HepG2 (cell line): Measurements from ENCODE around the gene TEX29. TPM values are rescaled to one million over a fixed set of nuclear protein-coding genes. Genes with fewer than 3 reads are reported as not detected.

Experiments used
- ATAC-seq: fragments of 200-7000 bp; cut with Tn5 transposase; 3 replicates; pipeline ENCODE4 v1.9.1; 2020; ENCODE audit warnings: mild to moderate bottlenecking, moderate library complexity
- BruUV-seq: library from RNA; stranded (reverse); fragments of 400-500 nt; replicated peaks from 2 replicates; lab custom pipeline; 2021; lab: Mats Ljungman, UMichigan
- CTCF ChIA-PET: fragments of 300-600 bp; formaldehyde crosslinking; extraction: SDS; loops from one replicate; lab custom pipeline; 2021; ENCODE audit warnings: low total read pairs, inconsistent platforms, low intra/inter-chr PET ratio; lab: Yijun Ruan, JAX
- POLR2A ChIA-PET: fragments of 350-600 bp; sonication (Branson Sonifier 250); formaldehyde crosslinking; loops from one replicate; lab custom pipeline; 2020; ENCODE audit warnings: antibody characterized with exemption, inconsistent platforms; lab: Yijun Ruan, JAX
- DNase-seq: peaks from one replicate; pipeline ENCODE4 v3.0.0-alpha.2; 2015; ENCODE audit warnings: low spot score
- FAIRE-seq: peaks from 3 replicates; lab custom pipeline; 2011; peaks lifted over from hg19 to GRCh38; lab: Jason Lieb, UNC
- H2AFZ ChIP-seq: one replicate; pipeline ENCODE4 v1.6.1; 2011; ENCODE audit warnings: low read length, inconsistent platforms
- H3K27ac ChIP-seq: fragments of 300-600 bp; 3 replicates; pipeline ENCODE4 v1.8.0; 2011; ENCODE audit warnings: mixed run types, mild to moderate bottlenecking, mixed read lengths, low read length, inconsistent platforms; ENCODE audit not compliant: insufficient read depth; ENCODE audit errors: extremely low read length
- H3K27me3 ChIP-seq, 2 experiments: fragments of 200-600 bp in 1 of 2; 2 replicates in 1 of 2; 3 replicates in 1 of 2; pipeline versions ENCODE4 v1.6.0 to v1.8.0; 2011; ENCODE audit warnings: low read length in 2 of 2, mild to moderate bottlenecking in 2 of 2, moderate library complexity in 2 of 2, inconsistent platforms in 1 of 2; ENCODE audit not compliant: insufficient read depth in 2 of 2, control insufficient read depth in 1 of 2
- H3K36me3 ChIP-seq, 2 experiments: fragments of 200-600 bp in 1 of 2; replicated peaks in 1 of 2; 2 replicates in 1 of 2; 3 replicates in 1 of 2; pipeline versions ENCODE4 v1.5.1 to v1.8.0; 2011; ENCODE audit warnings: low read length in 2 of 2, inconsistent platforms in 1 of 2; ENCODE audit not compliant: insufficient read depth in 2 of 2, control insufficient read depth in 1 of 2
- H3K4me1 ChIP-seq: 2 replicates; pipeline ENCODE4 v1.5.1; 2012; ENCODE audit warnings: low read length, inconsistent platforms; ENCODE audit not compliant: insufficient read depth
- H3K4me2 ChIP-seq: 2 replicates; pipeline ENCODE4 v1.6.0; 2011; ENCODE audit warnings: low read depth, low read length, inconsistent platforms
- H3K4me3 ChIP-seq, 3 experiments: fragments of 200-600 bp in 1 of 3; sonication (generic), shearing (Covaris generic) in 1 of 3; replicated peaks in 1 of 3; 2 replicates each; pipeline ENCODE4 v1.5.1; 2011 to 2016; ENCODE audit warnings: low read length in 3 of 3, inconsistent platforms in 2 of 3, low read depth in 2 of 3, mild to moderate bottlenecking in 2 of 3, control low read depth in 1 of 3, mixed read lengths in 1 of 3; ENCODE audit not compliant: insufficient read depth in 1 of 3
- H3K79me2 ChIP-seq: one replicate; pipeline ENCODE4 v1.6.1; 2011; ENCODE audit warnings: low read length, inconsistent platforms; ENCODE audit not compliant: insufficient read depth
- H3K9ac ChIP-seq: 2 replicates; pipeline ENCODE4 v1.6.0; 2011; ENCODE audit warnings: mild to moderate bottlenecking, low read depth, low read length, inconsistent platforms; ENCODE audit not compliant: insufficient read depth
- H3K9me3 ChIP-seq: 2 replicates; pipeline ENCODE4 v1.5.1; 2012; ENCODE audit warnings: mild to moderate bottlenecking, low read length
- H4K20me1 ChIP-seq: 2 replicates; pipeline ENCODE4 v1.6.0; 2011; ENCODE audit warnings: inconsistent platforms, mild to moderate bottlenecking, low read length, moderate library complexity; ENCODE audit not compliant: insufficient read depth
- CCDC6 ChIP-seq: sonication (generic); formaldehyde crosslinking; IDR thresholded peaks from 2 replicates; pipeline ENCODE4 v1.8.1; 2022; ENCODE audit warnings: mild to moderate bottlenecking, missing genetic modification reagents, moderate library complexity
- CREB3 ChIP-seq: sonication (generic); formaldehyde crosslinking; IDR thresholded peaks from 2 replicates; pipeline ENCODE4 v1.5.0; 2020; ENCODE audit warnings: missing genetic modification reagents
- HIVEP1 ChIP-seq: sonication (generic); formaldehyde crosslinking; IDR thresholded peaks from 2 replicates; pipeline ENCODE4 v1.4.0; 2020; ENCODE audit warnings: mild to moderate bottlenecking, missing genetic modification reagents
- MED13 ChIP-seq: sonication (generic); formaldehyde crosslinking; IDR thresholded peaks from 2 replicates; pipeline ENCODE4 v1.5.0; 2020; ENCODE audit warnings: missing genetic modification reagents
- PAX8 ChIP-seq: sonication (generic); formaldehyde crosslinking; IDR thresholded peaks from 2 replicates; pipeline ENCODE4 v1.8.0; 2022; ENCODE audit warnings: mild to moderate bottlenecking, missing genetic modification reagents, borderline replicate concordance
- PCBP2 ChIP-seq: fragments of 200-400 bp; formaldehyde crosslinking; optimal IDR thresholded peaks from 2 replicates; pipeline ENCODE3; 2018; ENCODE audit warnings: low read length, low read depth; ENCODE audit not compliant: poor library complexity, severe bottlenecking
- SP2 ChIP-seq: sonication (generic); formaldehyde crosslinking; IDR thresholded peaks from 2 replicates; pipeline ENCODE4 v1.5.1; 2020; ENCODE audit warnings: mild to moderate bottlenecking, missing genetic modification reagents
- SRY ChIP-seq: sonication (generic); formaldehyde crosslinking; IDR thresholded peaks from 2 replicates; pipeline ENCODE4 v1.8.0; 2022; ENCODE audit warnings: mild to moderate bottlenecking, missing genetic modification reagents
- ZMAT5 ChIP-seq: sonication (generic); formaldehyde crosslinking; IDR thresholded peaks from 2 replicates; pipeline ENCODE4 v1.5.0; 2020; ENCODE audit warnings: mild to moderate bottlenecking, low read depth, missing genetic modification reagents, borderline replicate concordance
- ZNF7 ChIP-seq: IDR thresholded peaks from 2 replicates; pipeline ENCODE4 v1.6.1; 2016; ENCODE audit warnings: missing biosample characterization, missing genetic modification reagents
- ZSCAN9 ChIP-seq: IDR thresholded peaks from 2 replicates; pipeline ENCODE4 v1.6.1; 2016; ENCODE audit warnings: borderline replicate concordance
- WGBS: methylation state at CpG from one replicate; pipeline ENCODE4 v1.1.6; 2017; ENCODE audit warnings: low lambda C conversion rate; 5-methylcytosine and 5-hydroxymethylcytosine counted together
- in situ Hi-C: cut with HindIII; loops from 2 replicates; pipeline ENCODE4 v1.10.0; 2017; ENCODE audit warnings: low pct_unique_long_range_greater_than_20kb; ENCODE audit not compliant: extremely low pct_ligation_motif_present
- intact Hi-C: fragments of 100-400 bp; cut with micrococcal nuclease; formaldehyde crosslinking; loops from one replicate; pipeline ENCODE4 v1.10.0; 2022; ENCODE audit not compliant: unreplicated experiment
- polyA plus RNA-seq, 8 experiments: library from polyadenylated mRNA; depleted of rRNA in 3 of 8; stranded (reverse) in 7 of 8; unstranded in 1 of 8; fragments of >200 nt; fragmentation: Illumina TruSeq in 4 of 8; extraction: Trizol in 4 of 8; gene quantifications; 2 replicates each; pipeline versions ENCODE4 v1.2.1 to v1.2.3, GENCODE V29; 2011 to 2016; ENCODE audit warnings: low read depth in 4 of 8, missing spikeins in 1 of 8, mixed read lengths in 1 of 8; ENCODE audit not compliant: insufficient read depth in 1 of 8
- total RNA-seq, 5 experiments: library from RNA; depleted of rRNA; stranded (reverse); fragments of >200 nt; fragmentation: Illumina TruSeq; extraction: Trizol; gene quantifications; 2 replicates each; pipeline ENCODE4 v1.2.3, GENCODE V29; 2016; ENCODE audit warnings: low read depth in 1 of 5

TEX29 gene
- total and polyA plus RNA-seq, 2 of the 13 experiments (the other 11 are each of a cell fraction or from before 2014, with no cell fraction given): 0.12 to 0.22 TPM

DNA sequence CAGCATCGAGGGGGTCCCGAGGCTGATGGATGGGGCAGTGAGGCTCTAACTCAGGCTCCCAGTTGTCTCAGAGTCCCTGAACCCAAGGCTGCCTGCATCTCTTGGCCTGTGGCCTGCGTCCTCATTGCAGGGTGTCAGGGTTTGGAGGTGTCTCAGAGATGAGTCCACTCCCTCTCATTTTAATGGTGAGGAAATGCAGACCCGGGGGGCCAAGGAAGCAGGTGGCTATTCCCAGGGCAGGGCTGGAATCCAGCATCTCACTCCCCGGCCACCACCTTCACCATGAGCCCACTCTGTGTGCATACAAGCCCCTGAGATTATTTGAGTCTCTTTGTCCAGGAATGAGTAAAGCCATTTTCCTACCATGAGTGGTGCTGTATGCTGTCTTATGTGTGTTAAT is 21.4 kb downstream of the TEX29 start:
- in situ Hi-C loops (no loop called here), intact Hi-C loops (no loop called here)
- WGBS: 28% methylated on average over 4 of the region's 5 CpGs
- no peaks in the 10 kb centered on the region for H3K4me1 ChIP-seq
- no TSS peak for BruUV-seq
- CTCF ChIA-PET: no interaction called here
- H3K79me2 ChIP-seq: no peaks in the 10 kb centered on the region
- no peak overlapping the region for H3K4me3 ChIP-seq
- H3K9ac ChIP-seq: no peak overlapping the region
- H3K36me3 ChIP-seq: no peaks in the 10 kb centered on the region
- no peak for TF ChIP-seq SRY
- TF ChIP-seq MED13 (CRISPR knock-in tag): no peak
- TF ChIP-seq SP2: no peak
- TF ChIP-seq ZNF7: no peak
- no peak for TF ChIP-seq PAX8
- TF ChIP-seq CCDC6 (CRISPR knock-in tag): no peak
- TF ChIP-seq ZMAT5 (CRISPR knock-in tag): no peak
- no peak for TF ChIP-seq CREB3
- TF ChIP-seq ZSCAN9 (CRISPR knock-in tag): no peak
- no peak for TF ChIP-seq PCBP2
- TF ChIP-seq HIVEP1: no peak
- H4K20me1 ChIP-seq: no peaks in the 10 kb centered on the region
- POLR2A ChIA-PET: no interaction called here
- ATAC-seq (no peak), FAIRE-seq (no peak), DNase-seq (no peak)
- H3K4me2 ChIP-seq: no peak overlapping the region
- no peak overlapping the region for H2AFZ ChIP-seq
- peaks cover 0 to 7% of the 10 kb centered on the region in 2 experiments; a peak in 1 of 5 replicates for H3K27me3 ChIP-seq
- no peaks in the 10 kb centered on the region for H3K9me3 ChIP-seq
- no peak overlapping the region for H3K27ac ChIP-seq
